K562 (cell line): ENCODE measurements around the gene PRKCB.

ENCODE experiments used
- ARID2 ChIP-seq: fragments of 450-650 bp; IDR thresholded peaks from 2 replicates; pipeline ENCODE4 v1.6.1; 2017; ENCODE audit warnings: antibody characterized with exemption, mild to moderate bottlenecking
- E2F1 ChIP-seq: sonication (generic); formaldehyde crosslinking; IDR thresholded peaks from 2 replicates; pipeline ENCODE4 v1.8.1; 2023; ENCODE audit warnings: mild to moderate bottlenecking, missing genetic modification reagents, moderate library complexity
- JUND ChIP-seq, 2 experiments: IDR thresholded peaks; 2 replicates in 1 of 2; 3 replicates in 1 of 2; pipeline ENCODE4 v1.6.1; 2011; ENCODE audit warnings: borderline replicate concordance in 2 of 2, low read depth in 2 of 2, low read length in 2 of 2, improper control_type of control experiment in 1 of 2, missing biosample characterization in 1 of 2, missing genetic modification characterization in 1 of 2, missing genetic modification reagents in 1 of 2
- KLF16 ChIP-seq: IDR thresholded peaks from 2 replicates; pipeline ENCODE4 v1.6.1; 2016; ENCODE audit warnings: antibody characterized with exemption
- MED1 ChIP-seq: sonication (generic); formaldehyde crosslinking; IDR thresholded peaks from 2 replicates; pipeline ENCODE4 v1.8.1; 2023; ENCODE audit warnings: missing genetic modification reagents, borderline replicate concordance
- PCBP2 ChIP-seq: fragments of 200-400 bp; formaldehyde crosslinking; IDR thresholded peaks from 2 replicates; pipeline ENCODE4 v1.6.1; 2018; ENCODE audit warnings: low read length, low read depth, mild to moderate bottlenecking, moderate library complexity; ENCODE audit not compliant: poor library complexity, severe bottlenecking
- PRDM10 ChIP-seq: fragments of 450-650 bp; IDR thresholded peaks from 2 replicates; pipeline ENCODE4 v1.6.1; 2018; ENCODE audit not compliant: partially characterized antibody
- RCOR1 ChIP-seq, 2 experiments: IDR thresholded peaks; 2 replicates each; pipeline ENCODE4 v1.6.1; 2012; ENCODE audit warnings: low read depth in 2 of 2, low read length in 2 of 2, borderline replicate concordance in 1 of 2, improper control_type of control experiment in 1 of 2
- REST ChIP-seq, 2 experiments: fragments of 450-650 bp; formaldehyde crosslinking in 1 of 2; IDR thresholded peaks; 2 replicates each; pipeline versions ENCODE4 v1.4.0 to v1.6.1; 2014 to 2020; ENCODE audit warnings: mild to moderate bottlenecking in 2 of 2, borderline replicate concordance in 1 of 2, low read depth in 1 of 2

- no peak for TF ChIP-seq MED1 (CRISPR knock-in tag)
- TF ChIP-seq KLF16, result no peak
- TF ChIP-seq PRDM10, result no peak
- no peak for TF ChIP-seq E2F1 (CRISPR knock-in tag)
- no peak for TF ChIP-seq ARID2
- no peak for TF ChIP-seq REST (IDR thresholded peaks at IDR 0.05; ENCODE audit: borderline replicate concordance)
- TF ChIP-seq REST (CRISPR knock-in tag; IDR thresholded peaks at IDR 0.05; ENCODE audit: low read depth), result no peak
- no peak for TF ChIP-seq RCOR1 (IDR thresholded peaks at IDR 0.05; ENCODE audit: borderline replicate concordance in 1 of 2, low read depth in 2 of 2, low read length in 2 of 2)
- no peak for TF ChIP-seq JUND (IDR thresholded peaks at IDR 0.05; ENCODE audit: borderline replicate concordance, low read depth, low read length)
- no peak for TF ChIP-seq JUND (tag; IDR thresholded peaks at IDR 0.05; ENCODE audit: borderline replicate concordance, low read depth, low read length)
- no peak for TF ChIP-seq PCBP2
Observed at GRCh38 chr16:24206926-24207325, 371.1 kb downstream of the PRKCB start.
